HG03025 (cell line): ENCODE results near the gene FXYD5.
"Not testable (repeated sequence)": the region's sequence is repeated elsewhere in the genome, so short reads cannot be mapped to it uniquely, and the experiment has no call there.

Experiments used
- ATAC-seq: cut with Tn5 transposase; IDR thresholded peaks from one replicate; pipeline ENCODE4 v1.9.1; 2021; ENCODE audit warnings: mild to moderate bottlenecking, moderate library complexity; ENCODE audit not compliant: unreplicated experiment, low FRiP score

FXYD5 gene

GRCh38 chr19:35171730-35172129 lies 17.2 kb downstream of the FXYD5 start:
- ATAC-seq, result no peak

GRCh38 chr19:35174226-35174625 lies 19.7 kb downstream of the FXYD5 start:
- no peak for ATAC-seq

GRCh38 chr19:35176181-35176570 lies 21.6 kb downstream of the FXYD5 start:
- no peak for ATAC-seq

DNA sequence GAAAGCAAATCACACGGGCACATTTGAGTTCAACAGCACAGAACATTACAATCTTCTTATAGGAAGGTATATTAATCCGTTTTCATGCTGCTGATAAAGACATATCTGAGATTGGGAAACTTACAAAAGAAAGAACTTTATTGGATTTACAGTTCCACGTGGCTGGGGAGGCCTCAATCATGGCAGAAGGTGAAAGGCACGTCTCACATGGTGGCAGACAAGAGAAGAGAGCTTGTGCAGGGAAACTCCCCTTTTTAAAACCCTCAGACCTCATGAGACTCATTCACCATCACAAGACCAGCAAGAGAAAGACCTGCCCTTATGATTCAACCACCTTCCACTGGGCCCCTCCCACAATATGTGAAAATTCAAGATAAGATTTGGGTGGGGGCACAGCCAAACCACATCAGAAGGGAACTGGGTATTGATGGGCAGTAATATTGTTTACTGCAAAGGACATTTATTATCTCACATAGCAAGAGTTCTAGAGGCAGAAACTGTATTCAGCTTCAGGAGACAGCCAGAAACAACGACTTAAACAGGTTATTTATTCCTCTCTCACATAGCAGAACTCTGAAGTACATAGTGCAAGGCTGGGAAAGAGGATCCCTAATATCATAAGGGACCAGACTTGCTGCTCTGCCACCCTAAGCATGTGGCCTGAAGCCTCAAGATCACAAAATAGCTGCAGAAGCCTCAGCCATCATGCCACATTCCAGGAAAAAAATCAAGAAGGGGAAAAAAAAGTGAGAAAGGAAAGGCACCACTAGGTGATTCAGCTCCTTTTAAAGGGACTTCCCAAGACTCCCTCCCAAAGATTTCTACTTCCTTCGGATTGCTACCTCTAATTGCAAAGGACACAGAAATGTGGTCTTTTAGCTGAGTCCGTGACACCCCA lies 23.1 kb downstream of the FXYD5 start:
- no peak for ATAC-seq

DNA sequence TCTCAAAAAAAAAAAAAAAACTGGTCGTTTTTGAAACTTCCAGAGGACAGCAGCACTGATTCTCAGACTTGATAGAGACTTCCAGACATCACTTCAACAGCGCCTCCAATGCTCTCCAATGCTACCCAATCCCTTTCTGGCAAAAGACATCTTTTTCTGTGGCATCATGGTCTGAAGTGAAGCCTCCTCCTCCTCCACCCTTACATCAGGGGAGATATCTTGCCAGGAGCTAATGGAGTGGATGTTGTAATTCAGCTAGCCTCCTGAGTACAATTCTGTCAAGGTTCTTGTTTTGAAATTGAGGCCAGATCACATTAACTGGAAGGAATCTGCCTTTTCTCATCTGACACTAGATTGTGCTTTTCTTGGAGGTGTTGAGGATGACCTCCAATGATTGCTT lies 24.2 kb downstream of the FXYD5 start:
- no peak for ATAC-seq

DNA sequence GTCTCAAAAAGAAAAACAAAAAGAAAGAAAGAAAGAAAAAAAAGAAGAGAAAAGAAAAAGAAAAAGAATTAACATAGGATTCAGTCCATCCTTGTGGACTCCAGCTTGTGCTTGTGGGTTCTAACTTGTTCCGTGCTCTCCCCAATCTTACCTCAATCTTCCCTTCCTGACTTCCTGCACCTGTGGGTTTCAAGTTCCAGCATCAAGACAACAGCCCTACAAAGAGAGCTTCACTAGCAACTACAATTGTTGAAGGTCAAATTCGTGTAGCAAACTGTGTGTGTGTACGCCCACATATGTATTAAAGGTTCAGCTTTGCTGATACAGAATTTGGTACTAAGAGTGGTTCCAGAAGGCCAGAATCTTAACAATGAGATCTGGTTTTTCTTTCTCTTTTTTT lies 25.3 kb downstream of the FXYD5 start:
- ATAC-seq, result no peak

DNA sequence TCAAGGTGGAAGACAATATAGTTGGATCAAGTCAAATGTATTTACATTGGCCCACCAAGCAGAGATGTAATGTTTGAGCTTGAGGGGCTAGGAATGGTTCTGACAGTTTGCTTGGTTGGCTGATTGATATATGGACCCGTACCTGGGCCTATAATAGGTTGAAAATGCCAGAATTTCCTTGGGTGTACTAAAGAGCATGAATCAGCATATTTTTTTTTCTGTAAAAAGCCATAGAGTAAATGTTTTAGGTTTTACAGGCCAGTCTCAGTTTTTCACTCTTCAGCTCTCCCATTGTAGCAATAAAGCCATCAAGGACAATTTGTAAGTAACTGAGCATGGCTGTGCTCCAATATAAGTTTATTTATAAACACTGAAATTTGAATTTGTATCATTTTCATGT lies 26.9 kb downstream of the FXYD5 start:
- no peak for ATAC-seq

- no peak for ATAC-seq
Observed at GRCh38 chr19:35184267-35184666, 29.7 kb downstream of the FXYD5 start.

- no peak for ATAC-seq
Observed at GRCh38 chr19:35184884-35185283, 30.3 kb downstream of the FXYD5 start.

- ATAC-seq, result no peak
Observed at GRCh38 chr19:35194012-35194984, 39.8 kb downstream of the FXYD5 start.

DNA sequence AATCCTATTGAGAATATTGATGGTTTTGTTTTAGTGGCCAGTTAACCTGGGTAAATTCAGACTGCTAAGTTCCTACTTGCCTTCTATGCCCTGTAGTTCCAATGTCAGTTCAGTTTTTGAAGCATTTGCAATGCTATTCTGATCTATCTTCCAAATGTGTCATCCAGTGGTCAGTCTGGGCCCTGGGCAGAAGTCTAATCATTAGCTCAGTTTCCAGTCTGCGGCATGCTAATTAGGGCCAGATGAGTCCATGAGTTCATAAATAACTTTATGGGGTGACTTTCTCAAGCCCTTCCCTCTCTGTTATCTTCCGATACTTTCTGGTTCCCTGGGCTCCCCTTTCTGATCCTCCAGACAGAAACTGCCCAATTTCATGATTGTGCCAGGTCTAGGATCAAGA lies 41.3 kb downstream of the FXYD5 start:
- no peak for ATAC-seq

GRCh38 chr19:35196861-35197260 lies 42.3 kb downstream of the FXYD5 start:
- not testable (repeated sequence) for ATAC-seq

DNA sequence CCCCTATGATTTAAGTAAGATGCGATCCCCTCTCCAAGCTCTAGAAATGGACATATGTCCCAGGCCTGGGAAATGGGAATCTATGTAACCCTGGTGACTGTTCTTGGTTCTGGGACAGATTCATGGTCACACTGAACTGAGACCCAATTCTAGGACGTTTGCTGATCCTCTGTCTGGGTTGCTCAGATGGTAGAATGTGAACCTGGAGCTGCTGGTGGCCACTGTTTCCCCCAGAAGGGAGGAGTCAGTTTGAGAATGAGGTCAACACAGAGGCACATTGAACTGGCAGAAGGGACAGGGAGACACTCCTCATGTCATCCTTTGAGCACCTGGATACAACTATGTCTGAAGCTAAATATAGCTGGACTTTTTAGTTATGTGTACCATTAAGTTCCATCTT lies 44.9 kb downstream of the FXYD5 start:
- no peak for ATAC-seq

DNA sequence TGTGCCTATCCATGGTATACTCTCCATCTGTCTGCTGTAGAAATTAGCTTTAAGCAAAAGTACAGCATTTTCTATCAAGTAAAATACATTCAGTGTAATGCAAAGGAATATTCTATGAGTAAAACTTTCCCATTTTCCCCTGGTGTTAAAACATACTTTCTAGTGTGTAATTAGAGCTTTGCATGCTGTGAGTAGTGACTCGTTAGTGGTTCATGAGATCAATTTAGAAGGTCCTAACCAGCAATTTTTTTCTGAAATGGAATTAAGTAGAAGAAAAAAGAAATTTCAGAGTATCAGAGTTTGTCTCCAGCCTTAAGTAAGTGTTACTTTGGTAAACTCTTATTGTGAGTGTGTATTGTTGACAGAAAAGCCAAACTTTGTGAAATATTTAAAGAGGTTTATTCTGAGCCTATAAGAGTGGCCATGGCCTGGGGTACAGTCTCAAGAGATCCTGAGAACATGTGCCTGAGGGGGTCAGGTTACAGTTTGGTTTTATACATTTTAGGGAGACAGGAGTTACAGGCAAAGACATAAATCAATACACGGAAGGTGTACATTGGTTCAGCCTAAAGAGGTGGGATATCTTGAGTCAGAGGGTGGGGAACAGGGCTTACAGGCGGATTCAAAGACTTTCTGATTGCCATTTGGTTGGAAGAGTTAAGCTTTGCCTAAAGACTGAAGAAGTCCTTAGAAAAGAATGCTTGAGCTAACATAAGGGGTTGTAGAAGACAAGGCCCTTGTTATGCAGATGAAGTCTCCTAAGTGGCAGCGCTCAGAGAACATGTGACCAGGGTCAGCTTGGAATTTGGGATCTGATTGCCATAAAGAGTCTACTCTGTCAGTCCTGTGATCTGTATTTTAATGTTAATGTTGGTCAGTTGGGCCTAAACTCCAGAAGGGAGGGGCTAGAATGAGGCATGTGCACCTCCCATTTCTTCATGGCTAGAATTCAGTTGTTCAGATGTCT lies 48.5 kb downstream of the FXYD5 start:
- ATAC-seq, result no peak

- no peak for ATAC-seq
Observed at GRCh38 chr19:35204799-35205732, 50.5 kb downstream of the FXYD5 start.

- ATAC-seq, result no peak
Observed at GRCh38 chr19:35205733-35206323, 51.3 kb downstream of the FXYD5 start.

DNA sequence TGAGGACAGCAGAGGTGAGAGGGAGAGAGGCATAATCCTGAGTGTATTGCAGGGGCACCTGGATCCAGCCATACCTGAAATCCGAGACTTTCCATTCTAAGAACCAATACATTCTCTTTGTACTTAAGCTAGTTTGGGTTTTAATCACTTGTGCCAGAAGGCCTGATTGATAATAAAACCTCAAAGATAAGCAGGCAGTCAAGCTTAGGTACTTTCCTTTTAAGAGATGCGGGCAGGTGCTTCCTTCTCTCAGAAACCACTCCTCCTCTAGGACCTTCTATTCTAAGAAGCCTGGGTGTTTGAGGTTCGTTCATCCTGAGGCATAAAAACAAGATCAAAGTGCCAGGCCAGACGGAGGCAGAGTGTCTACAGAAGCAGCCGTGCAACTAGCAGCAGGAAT lies 51.8 kb downstream of the FXYD5 start:
- ATAC-seq, result no peak

DNA sequence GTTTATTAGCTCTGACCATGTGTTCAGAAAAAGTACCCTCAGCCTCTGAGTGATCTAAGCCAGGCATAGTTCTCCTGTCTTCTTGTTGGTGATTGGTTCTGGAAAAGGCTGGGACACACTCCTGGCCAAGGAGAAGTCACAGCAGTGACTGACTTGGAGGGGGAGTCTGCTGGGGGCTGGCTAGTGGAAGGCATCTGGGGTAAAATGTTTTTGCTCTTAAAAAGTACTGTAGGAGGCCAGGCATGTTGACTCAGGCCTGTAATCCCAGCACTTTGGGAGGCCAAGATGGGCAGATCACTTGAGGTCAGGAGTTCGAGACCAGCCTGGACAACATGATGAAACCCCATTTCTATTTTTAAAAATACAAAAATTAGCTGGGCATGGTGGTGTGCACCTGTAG lies 52.3 kb downstream of the FXYD5 start:
- no peak for ATAC-seq

GRCh38 chr19:35207391-35207871 lies 52.9 kb downstream of the FXYD5 start:
- ATAC-seq, result no peak
